ENCODE results near the gene MEAF6.
"Not testable (repeated sequence)": the region's sequence is repeated elsewhere in the genome, so short reads cannot be mapped to it uniquely, and the experiment has no call there.

MEAF6 gene

GRCh38 chr1:37514350-37515184 is at the start of gene MEAF6:
MEAF6 (minus strand) TSS chr1:37514766; CDS start chr1:37514746, 20 bp downstream.
- peak; percentile 47 for DNase-seq (ENCODE audit: low read depth, low spot score)

GRCh38 chr1:37562984-37563383 is 48.4 kb upstream of the MEAF6 start:
- no peak for DNase-seq (ENCODE audit: low read depth, low spot score)

GRCh38 chr1:37561133-37562132 is 46.9 kb upstream of the MEAF6 start:
- DNase-seq (ENCODE audit: low read depth, low spot score) = no peak

- no peak for DNase-seq (ENCODE audit: low read depth, low spot score)
Measured at GRCh38 chr1:37560401-37561132, 46.0 kb upstream of the MEAF6 start.

GRCh38 chr1:37559957-37560379 is 45.4 kb upstream of the MEAF6 start:
- not testable (repeated sequence) for DNase-seq (ENCODE audit: low read depth, low spot score)

- no peak for DNase-seq (ENCODE audit: low read depth, low spot score)
Measured at GRCh38 chr1:37559080-37559479, 44.5 kb upstream of the MEAF6 start.

GRCh38 chr1:37558411-37558810 is 43.8 kb upstream of the MEAF6 start:
- no peak for DNase-seq (ENCODE audit: low read depth, low spot score)

GRCh38 chr1:37557402-37557801 is 42.8 kb upstream of the MEAF6 start:
- no peak for DNase-seq (ENCODE audit: low read depth, low spot score)

- DNase-seq (ENCODE audit: low read depth, low spot score) = peak; percentile 71
Measured at GRCh38 chr1:37556712-37557196, 42.2 kb upstream of the MEAF6 start, which contains the start of gene DNALI1. DNALI1 (plus strand) TSS chr1:37556940; CDS start chr1:37556995, 55 bp downstream.

GRCh38 chr1:37553927-37554808 is 39.6 kb upstream of the MEAF6 start, which contains the start of gene SNIP1:
SNIP1 (minus strand) TSS chr1:37554293; CDS start chr1:37554229, 64 bp downstream.
- DNase-seq (ENCODE audit: low read depth, low spot score) = peak; percentile 57

GRCh38 chr1:37553598-37553926 is 39.0 kb upstream of the MEAF6 start:
- no peak for DNase-seq (ENCODE audit: low read depth, low spot score)

GRCh38 chr1:37549341-37549740 is 34.8 kb upstream of the MEAF6 start:
- no peak for DNase-seq (ENCODE audit: low read depth, low spot score)

GRCh38 chr1:37545019-37545418 is 30.5 kb upstream of the MEAF6 start:
- DNase-seq (ENCODE audit: low read depth, low spot score) = no peak

- DNase-seq (ENCODE audit: low read depth, low spot score) = no peak
Measured at GRCh38 chr1:37544530-37544929, 30.0 kb upstream of the MEAF6 start.

- DNase-seq (ENCODE audit: low read depth, low spot score) = no peak
Measured at GRCh38 chr1:37540036-37540785, 25.6 kb upstream of the MEAF6 start.

GRCh38 chr1:37539154-37539553 is 24.6 kb upstream of the MEAF6 start:
- not testable (repeated sequence) for DNase-seq (ENCODE audit: low read depth, low spot score)

GRCh38 chr1:37537378-37537777 is 22.8 kb upstream of the MEAF6 start:
- no peak for DNase-seq (ENCODE audit: low read depth, low spot score)

GRCh38 chr1:37533317-37534093 is 18.9 kb upstream of the MEAF6 start:
- DNase-seq (ENCODE audit: low read depth, low spot score) = no peak
